CD4-positive, alpha-beta memory T cell (primary cell): ENCODE data around the gene PCED1A. TPM values are rescaled to one million over a fixed set of nuclear protein-coding genes. Genes with fewer than 3 reads are reported as not detected.
A peak's percentile ranks its signal among the peaks of the same experiment; 100 is the strongest.
"Not testable (repeated sequence)": the region's sequence is repeated elsewhere in the genome, so short reads cannot be mapped to it uniquely, and the experiment has no call there.

ENCODE experiments used
- CTCF ChIA-PET: fragments of 350-600 bp; sonication (Branson Sonifier 250); formaldehyde crosslinking; loops from one replicate; lab custom pipeline; 2021; ENCODE audit warnings: inconsistent platforms; ENCODE audit not compliant: partially characterized antibody; lab: Charles Lee
- POLR2A ChIA-PET: fragments of 350-600 bp; sonication (Branson Sonifier 250); formaldehyde crosslinking; loops from one replicate; lab custom pipeline; 2021; ENCODE audit not compliant: partially characterized antibody; lab: Charles Lee
- DNase-seq, 5 donors: peaks; one replicate each; pipeline versions ENCODE4 v3.0.0 to v3.0.0-alpha.2; 2020 to 2022; ENCODE audit warnings: mixed read lengths in 1 of 5
- H3K27ac ChIP-seq: one replicate; pipeline ENCODE4 v1.7.0; 2013; ENCODE audit warnings: low read depth, low read length
- H3K27me3 ChIP-seq: 2 replicates; pipeline ENCODE4 v1.7.0; 2013; ENCODE audit warnings: mild to moderate bottlenecking, low read length, moderate library complexity; ENCODE audit not compliant: insufficient read depth
- H3K36me3 ChIP-seq: 2 replicates; pipeline ENCODE4 v1.7.0; 2013; ENCODE audit warnings: mild to moderate bottlenecking, low read length, moderate library complexity; ENCODE audit not compliant: insufficient read depth
- H3K4me1 ChIP-seq: 2 replicates; pipeline ENCODE4 v1.7.0; 2013; ENCODE audit warnings: mild to moderate bottlenecking, low read length, moderate library complexity; ENCODE audit not compliant: insufficient read depth
- H3K4me3 ChIP-seq, 2 donors: one replicate each; pipeline ENCODE4 v1.7.0; 2013; ENCODE audit warnings: low read length in 2 of 2, mild to moderate bottlenecking in 1 of 2
- H3K9me3 ChIP-seq, 2 donors: one replicate each; pipeline ENCODE4 v1.7.0; 2013; ENCODE audit warnings: low read length in 2 of 2, control low read depth in 1 of 2; ENCODE audit not compliant: control insufficient read depth in 1 of 2
- H3K27ac Mint-ChIP-seq, 7 donors: one replicate each; pipeline ENCODE4 v1.8.0; 2020 to 2021; ENCODE audit warnings: mixed read lengths in 7 of 7, mild to moderate bottlenecking in 6 of 7, inconsistent platforms in 3 of 7, moderate library complexity in 3 of 7
- H3K27me3 Mint-ChIP-seq, 2 donors: one replicate each; pipeline ENCODE4 v1.8.0; 2020 to 2021; ENCODE audit warnings: mixed read lengths in 2 of 2
- H3K36me3 Mint-ChIP-seq, 2 donors: one replicate each; pipeline ENCODE4 v1.8.0; 2020 to 2021; ENCODE audit warnings: mixed read lengths in 2 of 2, inconsistent platforms in 1 of 2, mild to moderate bottlenecking in 1 of 2
- H3K4me1 Mint-ChIP-seq, 4 donors: one replicate each; pipeline ENCODE4 v1.8.0; 2020 to 2021; ENCODE audit warnings: mixed read lengths in 4 of 4, mild to moderate bottlenecking in 1 of 4
- H3K4me3 Mint-ChIP-seq, 8 donors: one replicate each; pipeline ENCODE4 v1.8.0; 2020 to 2021; ENCODE audit warnings: mixed read lengths in 8 of 8, mild to moderate bottlenecking in 7 of 8, moderate library complexity in 6 of 8, inconsistent platforms in 3 of 8
- H3K9me3 Mint-ChIP-seq, 8 donors: one replicate each; pipeline ENCODE4 v1.8.0; 2020 to 2021; ENCODE audit warnings: mixed read lengths in 8 of 8, mild to moderate bottlenecking in 5 of 8, inconsistent platforms in 3 of 8, moderate library complexity in 1 of 8
- intact Hi-C: fragments of 100-400 bp; cut with micrococcal nuclease; formaldehyde crosslinking; loops from one replicate; pipeline ENCODE4 v1.15.1; 2023
- polyA plus RNA-seq, 2 donors: library from polyadenylated mRNA; unstranded; fragments of 300-500 nt; fragmentation: Illumina TruSeq; gene quantifications; one replicate each; pipeline ENCODE4 v1.2.3, GENCODE V29; 2021
- total RNA-seq, 2 experiments: library from RNA; stranded (reverse); gene quantifications; one replicate each; pipeline ENCODE4 v1.2.3, GENCODE V29; 2021

The PCED1A gene
- total and polyA plus RNA-seq, 4 experiments from 2014 or later, result 17.9 to 83.1 (median 50.5) TPM

GRCh38 chr20:2834401-2835110 is 5.9 kb downstream of the PCED1A start:
- Histone ChIP-seq H3K27me3 (no peaks in the 10 kb centered on the region), H3K4me3 (no peak overlapping the region), H3K4me1 (peaks cover 5% of the 10 kb centered on the region), H3K36me3 (no peaks in the 10 kb centered on the region), H3K27ac (no peak overlapping the region), H3K9me3 (no peaks in the 10 kb centered on the region)
- Mint-ChIP-seq H3K4me3 (no peak overlapping the region), H3K27ac (peak overlapping the region in 1 of 7 donors; percentile 6), H3K4me1 (peaks cover 6 to 11% (median 7%) of the 10 kb centered on the region in 4 donors), H3K36me3 (peaks cover 14 to 17% of the 10 kb centered on the region in 2 donors), H3K9me3 (peaks cover 0 to 4% (median 0%) of the 10 kb centered on the region in 8 donors), H3K27me3 (peaks cover 0 to 1% of the 10 kb centered on the region in 2 donors)
- CTCF ChIA-PET, result interaction anchor here (1.3 kb wide), 1 partner anchor 144 kb away, joined by 3 read pairs; no protein-coding TSS in a partner anchor
- intact Hi-C loops, result no loop called here
- no peak for DNase-seq
- POLR2A ChIA-PET, result interaction anchor here (1.1 kb wide), 1 partner anchor 93 kb away, joined by 3 read pairs; no protein-coding TSS in a partner anchor

DNA sequence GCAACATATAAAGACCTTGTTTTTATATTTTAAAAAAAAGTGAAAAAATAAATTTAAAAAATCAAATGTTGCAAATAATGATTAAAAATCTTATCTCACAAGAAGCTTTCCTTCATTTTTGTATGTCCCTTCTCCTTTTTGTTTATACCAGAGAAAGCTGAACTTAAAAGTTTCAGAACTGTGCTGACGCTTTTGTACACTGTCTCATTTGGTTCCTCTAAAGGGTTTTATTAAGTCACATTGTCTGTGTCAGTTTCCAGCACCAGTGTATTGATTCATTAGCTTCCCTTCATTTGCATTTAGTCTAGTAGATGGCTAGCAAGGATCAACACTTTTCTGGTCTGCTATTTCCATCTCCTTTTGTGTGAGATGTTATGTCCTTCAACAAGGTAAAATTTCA is 6.7 kb downstream of the PCED1A start:
- peaks cover 0 to 1% (median 0%) of the 10 kb centered on the region in 8 donors for H3K9me3 Mint-ChIP-seq
- CTCF ChIA-PET, result interaction anchor here (1.1 to 1.3 kb wide), 2 partner anchors 13 to 144 kb away, joined by 3 read pairs; no protein-coding TSS in a partner anchor

GRCh38 chr20:2831206-2831605 is 9.2 kb downstream of the PCED1A start:
- H3K4me1 Mint-ChIP-seq, result peaks cover 0 to 17% (median 7%) of the 10 kb centered on the region in 4 donors
- H3K36me3 Mint-ChIP-seq, DNase-seq, H3K27me3 Mint-ChIP-seq, H3K36me3 ChIP-seq, POLR2A ChIA-PET, H3K4me3 ChIP-seq, H3K27ac ChIP-seq, H3K4me3 Mint-ChIP-seq, H3K27me3 ChIP-seq, H3K27ac Mint-ChIP-seq, H3K9me3 ChIP-seq, intact Hi-C loops, H3K9me3 Mint-ChIP-seq, H3K4me1 ChIP-seq: not testable (repeated sequence)
- CTCF ChIA-PET, result interaction anchor here (0.7 to 0.9 kb wide), 2 partner anchors 13 to 135 kb away, joined by 3 to 5 read pairs; no protein-coding TSS in a partner anchor

More for the DNA sequence above, 6.7 kb downstream of the PCED1A start:
- Mint-ChIP-seq H3K4me3 (no peak overlapping the region), H3K27me3 (peaks cover 0 to 5% of the 10 kb centered on the region in 2 donors), H3K36me3 (peaks cover 14% of the 10 kb centered on the region in 2 donors), H3K27ac (no peak overlapping the region), H3K4me1 (peaks cover 0 to 5% (median 2%) of the 10 kb centered on the region in 4 donors)
- Histone ChIP-seq H3K27me3 (no peaks in the 10 kb centered on the region), H3K9me3 (no peaks in the 10 kb centered on the region), H3K36me3 (no peaks in the 10 kb centered on the region), H3K27ac (no peak overlapping the region), H3K4me3 (no peak overlapping the region), H3K4me1 (no peaks in the 10 kb centered on the region)
- POLR2A ChIA-PET, result interaction anchor here (1.1 kb wide), 1 partner anchor 92 kb away, joined by 3 read pairs; no protein-coding TSS in a partner anchor
- DNase-seq, result no peak
- intact Hi-C loops, result no loop called here

DNA sequence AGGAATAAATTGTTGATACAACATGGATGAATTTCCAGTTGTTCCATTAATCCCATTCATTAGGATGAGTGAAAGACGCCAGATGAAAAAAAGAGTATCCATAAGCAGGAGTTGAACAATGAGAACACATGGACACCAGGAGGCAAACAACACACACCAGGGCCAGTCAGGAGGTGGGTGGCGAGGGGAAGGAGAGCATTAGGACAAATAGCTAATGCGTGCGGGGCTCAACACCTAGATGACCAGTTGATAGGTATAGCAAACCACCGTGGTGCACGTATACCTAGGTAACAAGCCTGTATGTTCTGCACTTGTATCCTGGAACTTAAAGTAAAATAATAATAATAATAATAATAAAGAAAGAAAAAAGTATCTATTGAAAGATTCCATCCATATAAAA is 11.1 kb downstream of the PCED1A start:
- Mint-ChIP-seq H3K27me3 (peaks cover 0 to 13% of the 10 kb centered on the region in 2 donors), H3K27ac (no peak overlapping the region), H3K9me3 (no peaks in the 10 kb centered on the region), H3K36me3 (no peaks in the 10 kb centered on the region), H3K4me1 (peaks cover 4 to 24% (median 13%) of the 10 kb centered on the region in 4 donors), H3K4me3 (no peak overlapping the region)
- H3K4me3 ChIP-seq, result no peak overlapping the region
- ChIA-PET CTCF (no interaction called here), POLR2A (no interaction called here)
- no peaks in the 10 kb centered on the region for H3K27me3 ChIP-seq
- no peak for DNase-seq
- H3K27ac ChIP-seq, result no peak overlapping the region
- peaks cover 15% of the 10 kb centered on the region for H3K4me1 ChIP-seq
- H3K36me3 ChIP-seq, result no peaks in the 10 kb centered on the region
- intact Hi-C loops, result no loop called here
- H3K9me3 ChIP-seq, result no peaks in the 10 kb centered on the region

DNA sequence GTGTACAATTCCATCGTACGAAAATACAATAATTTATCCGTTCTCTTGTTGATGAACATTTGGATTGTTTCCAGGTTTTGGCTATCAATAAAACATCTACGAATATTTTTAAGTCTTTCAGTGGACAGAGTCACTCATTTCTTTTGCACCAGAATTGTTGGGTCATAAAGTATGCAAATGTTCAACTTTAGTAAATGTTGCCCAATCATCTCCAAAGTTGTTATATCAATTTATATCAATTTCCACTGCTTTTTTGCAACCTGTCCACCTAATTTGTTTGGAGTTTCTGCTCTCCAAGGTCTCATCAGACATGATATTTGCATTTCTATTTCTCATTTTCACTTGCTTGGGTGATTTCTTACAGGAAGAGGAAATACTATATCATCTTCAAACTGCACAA is 13.8 kb downstream of the PCED1A start:
- intact Hi-C loops, result no loop called here
- H3K4me3 ChIP-seq, result no peak overlapping the region
- Mint-ChIP-seq H3K9me3 (no peaks in the 10 kb centered on the region), H3K36me3 (no peaks in the 10 kb centered on the region), H3K4me1 (peaks cover 10 to 26% (median 19%) of the 10 kb centered on the region in 4 donors), H3K4me3 (peak overlapping the region in 4 of 8 donors; percentile 50 to 61 (median 60)), H3K27me3 (peaks cover 2 to 15% of the 10 kb centered on the region in 2 donors), H3K27ac (no peak overlapping the region)
- CTCF ChIA-PET, result no interaction called here
- DNase-seq, result no peak
- no peaks in the 10 kb centered on the region for H3K9me3 ChIP-seq
- no peaks in the 10 kb centered on the region for H3K36me3 ChIP-seq
- POLR2A ChIA-PET, result no interaction called here
- no peak overlapping the region for H3K27ac ChIP-seq
- peaks cover 22% of the 10 kb centered on the region for H3K4me1 ChIP-seq
- no peaks in the 10 kb centered on the region for H3K27me3 ChIP-seq

- Mint-ChIP-seq H3K9me3 (no peaks in the 10 kb centered on the region), H3K27ac (peak overlapping the region; percentile 1 to 85 (median 39)), H3K4me1 (peaks cover 12 to 29% (median 22%) of the 10 kb centered on the region in 4 donors), H3K36me3 (no peaks in the 10 kb centered on the region), H3K27me3 (peaks cover 3 to 18% of the 10 kb centered on the region in 2 donors), H3K4me3 (peak overlapping the region in 7 of 8 donors; percentile 23 to 85 (median 61))
- intact Hi-C loops, result no loop called here
- POLR2A ChIA-PET, result no interaction called here
- H3K9me3 ChIP-seq, result no peaks in the 10 kb centered on the region
- DNase-seq, result peak in 4 of 5 donors; percentile 19 to 36 (median 24)
- H3K4me1 ChIP-seq, result peaks cover 25% of the 10 kb centered on the region
- no peak overlapping the region for H3K27ac ChIP-seq
- H3K27me3 ChIP-seq, result no peaks in the 10 kb centered on the region
- CTCF ChIA-PET, result no interaction called here
- H3K4me3 ChIP-seq, result no peak overlapping the region
- H3K36me3 ChIP-seq, result no peaks in the 10 kb centered on the region
Measured at GRCh38 chr20:2825761-2826160, 14.7 kb downstream of the PCED1A start.

- Mint-ChIP-seq H3K27ac (peak overlapping the region in 3 of 7 donors; percentile 51 to 61 (median 57)), H3K27me3 (peaks cover 10 to 12% of the 10 kb centered on the region in 2 donors)
Measured at GRCh38 chr20:2822073-2822472, 18.4 kb downstream of the PCED1A start.

More at GRCh38 chr20:2822073-2822472, 18.4 kb downstream of the PCED1A start:
- Histone ChIP-seq H3K4me1 (peaks cover 25% of the 10 kb centered on the region), H3K36me3 (no peaks in the 10 kb centered on the region), H3K27me3 (peaks cover 5% of the 10 kb centered on the region), H3K9me3 (no peaks in the 10 kb centered on the region), H3K27ac (no peak overlapping the region), H3K4me3 (no peak overlapping the region)
- no peaks in the 10 kb centered on the region for H3K9me3 Mint-ChIP-seq
- POLR2A ChIA-PET, result interaction anchor here (1.0 to 1.8 kb wide), 3 partner anchors 14 to 54 kb away, joined by 3 to 14 read pairs (median 5); partner anchors contain the start of genes PCED1A and VPS16
- intact Hi-C loops, result no loop called here
- no peaks in the 10 kb centered on the region for H3K36me3 Mint-ChIP-seq
- peak overlapping the region in 7 of 8 donors; percentile 31 to 81 (median 74) for H3K4me3 Mint-ChIP-seq
- H3K4me1 Mint-ChIP-seq, result peaks cover 12 to 37% (median 26%) of the 10 kb centered on the region in 4 donors
- DNase-seq, result peak; percentile 66 to 78 (median 69)
- CTCF ChIA-PET, result interaction anchor here (0.5 to 1.6 kb wide), 3 partner anchors 34 to 477 kb away, joined by 3 read pairs; no protein-coding TSS in a partner anchor
